ENCODE data around the gene C16orf46.
"Not testable (repeated sequence)": the region's sequence is repeated elsewhere in the genome, so short reads cannot be mapped to it uniquely, and the experiment has no call there.

The C16orf46 gene, protein sequence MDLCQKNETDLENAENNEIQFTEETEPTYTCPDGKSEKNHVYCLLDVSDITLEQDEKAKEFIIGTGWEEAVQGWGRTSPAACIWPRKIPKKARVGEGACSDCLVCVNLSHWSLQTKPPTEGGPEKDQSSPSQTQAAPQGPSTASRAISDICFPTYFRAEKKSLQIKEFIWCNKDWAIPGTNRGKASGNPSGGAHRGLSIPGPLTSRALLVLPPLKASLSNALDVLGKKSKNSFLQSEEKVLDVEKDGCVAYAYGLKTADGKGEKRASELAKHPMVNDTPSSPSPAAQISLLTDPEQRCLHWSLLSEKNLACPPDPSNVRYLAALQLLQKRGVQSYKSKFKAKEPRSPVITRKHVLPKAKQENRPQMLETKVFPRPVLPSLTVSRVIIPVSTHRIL

DNA sequence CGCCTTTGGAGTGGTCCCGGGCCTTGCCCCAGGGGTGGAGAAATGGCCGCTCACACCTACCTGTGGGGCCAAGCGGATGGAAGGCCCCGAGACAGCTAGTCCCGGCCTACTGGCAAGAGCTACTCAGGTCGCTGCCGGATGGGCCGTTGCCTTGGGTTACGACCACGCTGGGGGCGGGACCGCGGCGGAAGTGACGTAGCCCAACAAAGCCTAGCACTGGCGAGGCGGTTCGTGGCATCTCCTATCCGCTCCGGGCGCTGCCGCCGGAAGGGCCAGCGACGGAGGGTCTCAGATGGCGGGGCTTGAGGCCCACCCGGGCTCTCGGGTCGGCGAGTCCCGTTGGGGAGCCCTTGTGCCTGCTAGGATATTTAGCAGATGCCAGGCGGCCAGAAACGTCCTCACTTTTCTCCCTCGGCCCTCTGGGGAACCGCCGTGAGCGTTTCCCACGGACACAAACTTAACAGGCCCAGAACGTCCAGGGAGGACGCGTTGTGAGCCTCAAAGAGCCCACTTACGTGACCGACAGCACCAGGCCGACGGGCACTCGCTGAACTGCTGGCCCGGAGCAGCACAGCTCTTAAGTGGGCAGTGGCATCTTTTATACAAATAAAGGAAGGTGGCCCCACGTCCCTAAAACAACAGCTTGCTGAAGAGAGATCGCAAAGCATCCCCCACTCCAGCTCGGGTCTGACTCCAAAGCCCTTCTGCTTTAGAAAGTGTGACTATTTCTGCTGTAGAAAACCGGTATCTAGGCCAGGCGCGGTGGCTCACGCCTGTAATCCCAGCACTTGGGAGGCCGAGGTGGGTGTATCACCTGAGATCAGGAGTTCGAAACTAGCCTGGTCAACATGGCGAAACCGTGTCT is at the start of gene C16orf46:
Gene C16orf46, minus strand, starts transcription at position 163 of the 865 bp plus-strand sequence. CDS start 13,283 bp downstream, outside the sequence.
- DNase-seq, result peak; percentile 98

DNA sequence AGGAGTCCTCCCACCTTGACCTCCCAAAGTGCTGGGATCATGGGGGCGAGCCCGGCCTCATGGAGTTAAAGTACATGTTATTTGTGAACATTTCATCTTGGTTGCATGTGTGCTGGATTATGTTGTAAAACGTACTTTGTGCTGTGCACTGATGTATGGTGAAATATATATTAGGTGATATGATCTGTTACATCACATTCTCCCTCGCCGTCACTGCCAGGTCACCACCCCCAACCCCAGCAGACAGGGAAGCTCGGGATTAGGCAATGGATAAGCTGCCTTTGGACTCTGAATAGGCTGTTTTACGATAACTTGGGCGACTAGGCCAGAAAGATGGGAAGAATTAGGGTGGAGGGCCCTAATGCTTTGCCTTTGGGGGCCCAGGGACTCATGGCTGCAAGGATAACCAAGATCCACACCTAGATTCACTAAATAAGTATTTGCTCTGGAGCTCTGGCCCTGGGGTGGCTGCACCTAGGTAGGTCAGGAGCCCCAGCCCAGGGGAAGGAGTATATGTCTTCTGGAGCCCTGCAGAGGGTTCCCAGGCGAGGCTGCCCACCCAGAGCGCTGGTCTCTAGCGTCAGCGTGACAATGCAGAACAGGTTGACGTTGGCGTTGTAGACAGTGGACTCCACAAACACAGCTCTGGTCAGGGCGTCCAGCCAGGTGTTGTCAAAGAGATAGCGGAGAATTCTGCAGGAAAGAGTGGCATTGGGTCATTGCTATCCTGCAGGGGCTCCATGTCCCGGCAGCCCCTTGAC is 46.2 kb upstream of the C16orf46 start:
- DNase-seq, result no peak

DNA sequence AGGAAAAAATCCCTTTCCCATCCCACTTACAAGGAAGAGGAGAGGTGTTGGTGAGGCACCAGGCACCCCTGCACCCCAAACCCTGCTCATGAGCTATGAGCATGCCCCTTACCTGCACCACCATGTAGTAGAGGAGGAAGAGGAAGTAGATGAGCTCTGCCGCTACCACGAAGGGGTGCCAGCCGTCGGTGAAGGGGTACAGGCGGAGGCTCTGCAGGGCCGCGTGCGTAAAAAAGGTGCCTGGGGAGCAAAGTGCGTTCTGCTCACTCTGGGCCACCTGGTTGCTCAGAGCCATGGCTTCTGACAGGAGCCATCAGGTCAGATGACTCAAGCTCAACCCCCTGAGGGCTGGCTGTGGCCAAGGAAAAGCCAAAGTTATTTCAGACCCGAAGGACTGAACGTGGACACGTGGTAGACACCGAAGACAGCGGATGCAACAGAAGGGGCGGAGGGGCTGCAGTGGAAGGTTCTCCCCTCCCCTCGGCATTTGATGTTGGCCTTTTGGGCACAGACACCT is 44.5 kb upstream of the C16orf46 start:
- no peak for DNase-seq

DNA sequence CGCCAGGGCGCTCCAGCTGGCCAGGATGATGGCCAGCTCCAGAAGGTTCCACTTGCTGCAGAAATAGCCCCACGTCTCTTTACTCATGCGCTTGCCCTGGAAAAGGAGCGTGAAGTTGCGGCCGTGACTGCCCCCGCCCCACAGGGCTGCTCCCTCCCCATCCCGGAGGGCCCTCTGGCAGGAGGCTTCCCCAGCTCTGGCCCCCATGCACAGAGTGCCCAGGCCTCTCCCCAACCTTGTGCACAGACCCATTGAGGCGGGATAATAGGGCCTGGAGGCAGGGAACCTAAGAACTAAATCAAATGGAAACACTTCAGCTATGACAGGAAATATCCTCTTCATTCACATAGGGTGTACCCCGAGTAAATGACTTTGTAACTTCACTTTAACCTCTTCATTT is 40.4 kb upstream of the C16orf46 start:
- DNase-seq, result no peak

DNA sequence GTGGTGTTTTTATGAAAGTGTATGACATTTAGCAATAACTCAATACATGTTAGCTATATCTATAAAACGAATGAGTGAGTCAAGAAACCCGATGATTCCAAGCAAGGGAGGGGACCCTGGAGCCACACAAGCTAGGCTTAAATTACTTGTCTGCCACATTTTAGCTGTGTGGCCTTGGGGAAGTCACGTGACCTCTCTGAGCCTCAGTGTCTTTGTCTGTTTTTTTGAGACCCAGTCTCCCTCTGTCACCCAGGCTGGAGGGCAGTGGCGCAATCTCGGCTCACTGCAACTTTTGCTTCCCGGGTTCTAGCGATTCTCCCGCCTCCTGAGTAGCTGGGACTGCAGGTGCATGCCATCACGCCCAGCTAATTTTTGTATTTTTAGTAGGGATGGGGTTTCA is 39.2 kb upstream of the C16orf46 start:
- DNase-seq, result no peak

DNA sequence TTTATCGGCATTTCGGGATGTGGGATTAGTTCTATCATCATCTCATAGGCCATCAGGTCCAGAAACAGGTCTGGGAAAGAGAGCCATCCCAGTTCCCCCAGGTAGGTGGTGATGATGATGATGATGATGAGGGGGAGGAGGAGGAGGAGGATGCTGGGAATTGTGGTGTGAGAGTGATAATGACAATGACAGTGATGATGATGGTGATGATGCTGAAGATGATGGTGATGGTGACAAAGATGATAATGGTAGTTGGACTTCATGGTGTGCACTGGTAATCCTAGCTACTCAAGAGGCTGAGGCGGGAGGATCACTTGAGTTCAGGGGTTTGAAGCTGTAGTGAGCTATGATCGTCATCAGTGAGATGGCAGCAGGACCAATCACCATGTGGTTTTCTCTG is 35.4 kb upstream of the C16orf46 start:
- no peak for DNase-seq

DNA sequence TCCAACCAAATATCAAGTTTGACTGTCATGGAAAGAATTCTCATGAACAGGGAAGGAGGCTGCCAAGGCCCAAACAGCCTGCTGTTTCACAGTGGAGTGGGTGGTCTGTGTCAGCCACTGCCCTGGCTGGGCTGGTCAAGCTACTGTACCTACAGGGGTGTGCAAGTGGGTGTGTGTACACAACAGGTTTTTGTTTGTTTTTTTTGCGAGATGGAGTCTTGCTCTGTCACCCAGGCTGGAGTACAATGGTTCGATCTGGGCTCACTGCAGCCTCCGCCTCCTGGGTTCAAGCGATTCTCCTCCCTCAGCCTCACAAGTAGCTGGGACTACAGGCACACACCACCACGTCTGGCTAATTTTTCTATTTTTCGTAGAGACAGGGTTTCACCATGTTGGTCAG is 32.2 kb upstream of the C16orf46 start:
- DNase-seq, result not testable (repeated sequence)

DNA sequence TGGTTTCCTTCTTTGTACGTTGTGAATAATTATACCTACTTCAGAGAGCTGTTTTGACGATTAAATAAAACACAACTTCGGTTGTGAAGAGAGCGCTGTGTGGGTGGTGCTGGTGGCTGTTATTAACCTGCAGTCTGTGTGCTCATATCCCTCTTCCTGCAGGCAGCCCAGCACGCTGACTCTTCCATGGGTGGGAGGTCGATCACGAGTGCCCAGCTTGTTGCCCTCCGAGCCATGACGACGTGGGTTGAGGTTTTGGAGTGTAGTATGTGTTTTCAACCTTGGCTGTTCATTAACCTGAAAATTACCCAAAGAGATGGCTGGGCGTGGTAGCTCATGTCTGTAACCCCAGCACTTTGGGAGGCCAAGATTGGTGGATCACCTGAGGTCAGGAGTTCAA is 30.5 kb upstream of the C16orf46 start:
- no peak for DNase-seq

DNA sequence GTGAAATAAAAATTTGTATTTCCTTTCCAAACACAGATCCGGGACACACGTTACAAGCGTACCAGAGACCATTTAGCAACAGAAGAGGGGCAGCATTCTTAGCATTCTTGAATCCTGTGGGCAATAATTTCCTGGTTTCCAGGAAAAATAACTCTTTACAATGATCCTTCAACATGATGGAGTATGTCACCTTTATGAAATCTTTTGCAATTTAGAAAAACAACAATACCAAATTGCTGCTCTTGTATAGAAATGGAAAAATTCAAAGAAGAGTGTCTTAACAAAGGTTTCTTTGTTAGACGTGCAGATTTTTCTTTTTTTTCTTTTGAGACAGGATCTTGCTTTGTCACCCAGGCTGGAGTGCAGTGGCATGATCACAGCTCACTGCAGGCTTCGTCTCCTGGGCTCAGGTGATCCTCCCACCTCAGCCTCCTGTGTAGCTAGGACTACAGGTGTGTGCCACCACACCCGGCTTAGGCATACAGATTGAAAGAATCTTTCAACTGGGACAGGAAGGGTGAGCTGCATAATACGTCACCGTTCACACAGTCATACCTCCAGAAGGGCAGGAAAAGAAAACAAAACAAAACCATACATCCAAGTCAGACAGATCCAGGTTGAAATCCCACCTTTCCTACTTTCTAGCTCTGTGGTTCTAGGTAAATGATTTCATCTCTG is 29.9 kb upstream of the C16orf46 start:
- DNase-seq, result no peak

DNA sequence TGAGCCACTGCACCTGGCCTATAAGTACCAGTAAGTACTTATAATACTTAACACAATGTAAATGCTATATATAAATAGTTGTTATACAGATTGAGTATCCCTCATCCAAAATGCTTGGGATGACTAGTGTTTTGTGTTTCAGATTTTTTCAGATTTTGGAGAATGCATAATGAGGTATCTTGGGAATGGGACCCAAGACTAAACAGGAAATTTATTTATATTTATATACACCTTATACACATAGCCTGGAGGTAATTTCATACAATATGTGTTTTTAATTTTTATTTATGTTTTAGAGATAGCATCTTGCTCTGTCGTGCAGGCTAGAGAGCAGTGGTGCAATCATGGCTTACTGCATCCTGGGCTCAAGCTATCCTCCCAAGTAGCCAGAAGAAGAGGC is 28.9 kb upstream of the C16orf46 start:
- DNase-seq, result no peak

DNA sequence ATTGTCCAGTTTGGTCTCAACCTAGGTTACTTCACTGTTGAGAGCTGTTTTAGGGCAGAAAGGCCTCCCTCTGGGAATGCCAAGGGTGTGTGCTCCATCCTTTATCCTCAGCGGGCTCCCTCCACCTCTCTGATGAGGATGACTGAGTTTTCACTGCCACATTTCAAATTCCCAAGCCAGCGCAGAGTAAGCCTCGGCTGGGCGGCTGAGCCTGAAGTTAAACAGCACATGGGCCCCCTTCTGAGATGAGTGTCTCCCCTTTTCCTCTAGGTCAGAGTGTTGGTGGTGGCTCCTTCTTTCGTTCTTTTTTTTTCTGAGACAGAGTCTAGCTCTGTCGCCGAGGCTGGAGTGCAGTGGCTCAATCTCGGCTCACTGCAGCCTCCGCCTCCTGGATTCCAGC is 24.7 kb upstream of the C16orf46 start:
- no peak for DNase-seq

DNA sequence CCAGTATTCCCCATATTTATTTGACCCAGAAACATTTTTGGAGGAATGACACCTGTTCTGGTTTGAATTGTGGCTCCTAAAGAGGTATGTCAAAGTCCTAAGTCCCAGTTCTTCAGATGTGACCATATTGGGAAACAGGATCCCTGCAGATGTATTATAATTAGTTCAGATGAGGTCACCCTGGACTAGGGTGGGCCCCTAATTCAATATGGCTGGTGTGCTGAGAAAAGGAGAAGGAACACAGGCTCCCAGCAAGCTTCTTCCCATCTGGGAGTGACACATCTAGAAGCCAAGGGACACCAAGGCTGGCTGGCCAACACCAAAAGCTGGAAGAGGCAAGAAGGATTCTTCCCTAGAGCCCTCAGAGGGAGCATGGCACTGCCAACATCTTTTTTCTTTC is 22.9 kb upstream of the C16orf46 start:
- no peak for DNase-seq

DNA sequence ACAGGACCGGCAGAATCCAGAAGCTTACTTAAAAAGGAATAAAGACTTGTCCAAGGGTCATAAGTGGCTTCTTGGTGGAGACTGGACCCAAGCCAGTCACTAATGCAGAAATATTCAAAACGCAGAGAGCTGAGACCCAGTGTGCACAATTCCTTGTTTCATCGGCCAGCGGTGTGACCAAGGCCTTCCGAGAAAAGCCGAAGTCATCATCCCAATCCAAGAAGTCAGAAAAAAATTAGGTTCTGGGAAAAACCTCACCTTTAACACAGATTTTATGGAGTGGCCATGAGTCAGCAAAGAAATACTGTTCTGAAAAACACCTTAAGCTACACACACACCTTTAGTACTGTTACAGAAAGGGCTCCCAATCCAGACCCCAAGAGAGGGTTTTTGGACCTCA is 20.2 kb upstream of the C16orf46 start:
- no peak for DNase-seq

DNA sequence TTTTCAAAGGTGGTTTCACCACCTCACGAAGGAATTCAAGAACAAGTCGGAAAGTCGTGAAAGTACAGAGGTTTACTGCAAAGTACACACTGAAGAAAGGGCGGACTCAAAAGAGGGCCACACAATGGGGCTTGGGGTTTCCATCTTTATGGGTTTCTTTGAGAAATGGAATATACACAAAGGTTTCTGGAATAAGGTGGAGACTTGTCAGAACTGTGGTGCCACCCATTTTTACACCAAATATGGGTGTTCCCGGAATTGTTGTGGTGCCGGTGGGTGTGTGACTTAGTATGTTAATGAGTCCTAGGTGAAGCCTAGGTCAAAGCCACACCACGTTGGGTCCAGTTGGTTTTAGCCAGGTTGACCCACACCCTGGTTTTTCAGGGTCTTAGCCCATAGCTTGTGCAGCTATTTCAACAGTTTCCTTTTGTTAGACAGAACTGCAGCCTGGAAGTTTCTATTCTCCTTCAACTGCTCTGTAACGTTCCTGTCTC is 19.7 kb upstream of the C16orf46 start:
- no peak for DNase-seq

DNA sequence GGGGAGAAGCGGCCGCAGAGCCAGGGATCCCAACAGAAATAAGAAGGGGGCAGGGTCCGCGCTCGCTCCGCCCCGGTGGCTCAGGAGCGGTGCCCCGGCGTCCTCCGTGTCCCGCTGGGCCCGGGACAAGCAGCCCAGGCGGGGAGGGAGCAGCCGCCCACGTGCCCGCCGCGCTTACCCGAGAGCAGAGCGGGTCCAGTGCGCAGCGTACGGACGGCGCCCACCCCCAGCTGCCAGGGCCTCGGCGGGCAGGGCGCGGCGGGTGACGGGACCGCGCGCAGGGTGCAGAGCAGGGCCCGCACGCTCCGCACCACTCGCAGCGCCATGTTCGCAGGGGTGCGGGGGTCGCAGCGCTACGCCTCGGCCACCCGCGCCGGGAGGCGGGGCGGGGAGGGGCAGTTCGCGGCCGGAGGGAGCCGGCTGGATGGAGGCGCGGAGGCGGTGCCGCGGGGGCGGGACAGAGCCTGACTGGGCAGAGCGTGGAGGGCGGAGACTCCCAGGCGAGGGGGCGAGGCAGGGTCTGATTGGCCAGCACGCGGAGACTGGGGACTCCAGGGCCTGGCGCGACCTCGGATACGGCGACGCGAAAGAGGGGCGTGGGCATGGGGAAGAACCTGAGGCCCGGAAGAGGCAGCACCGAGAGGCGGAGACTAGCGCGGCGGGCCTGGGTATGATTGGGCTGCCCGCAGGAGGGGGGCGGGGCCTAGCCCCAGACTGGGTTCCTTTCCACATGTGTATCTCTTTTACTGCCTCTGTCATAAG is 19.1 kb upstream of the C16orf46 start, which contains the start of gene GCSH:
Gene GCSH, minus strand, starts transcription at position 443 of the 762 bp plus-strand sequence. Its CDS starts 117 bp downstream, at position 326.
- DNase-seq, result peak; percentile 99

DNA sequence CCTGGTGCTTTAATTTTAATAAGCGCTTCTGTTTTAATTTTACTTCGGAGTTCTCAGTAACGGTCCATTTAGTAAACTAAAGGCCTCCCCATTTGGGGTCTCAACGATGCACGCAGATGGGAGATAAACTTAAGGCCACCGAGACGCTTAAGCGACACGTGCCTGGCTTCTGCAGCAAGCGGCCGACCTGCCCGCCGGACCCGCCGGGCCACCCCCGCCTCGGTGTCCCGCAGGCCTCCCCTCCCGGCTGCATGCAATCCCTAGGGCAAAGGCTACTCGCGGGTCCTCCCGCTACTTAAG is 18.6 kb upstream of the C16orf46 start:
- no peak for DNase-seq

DNA sequence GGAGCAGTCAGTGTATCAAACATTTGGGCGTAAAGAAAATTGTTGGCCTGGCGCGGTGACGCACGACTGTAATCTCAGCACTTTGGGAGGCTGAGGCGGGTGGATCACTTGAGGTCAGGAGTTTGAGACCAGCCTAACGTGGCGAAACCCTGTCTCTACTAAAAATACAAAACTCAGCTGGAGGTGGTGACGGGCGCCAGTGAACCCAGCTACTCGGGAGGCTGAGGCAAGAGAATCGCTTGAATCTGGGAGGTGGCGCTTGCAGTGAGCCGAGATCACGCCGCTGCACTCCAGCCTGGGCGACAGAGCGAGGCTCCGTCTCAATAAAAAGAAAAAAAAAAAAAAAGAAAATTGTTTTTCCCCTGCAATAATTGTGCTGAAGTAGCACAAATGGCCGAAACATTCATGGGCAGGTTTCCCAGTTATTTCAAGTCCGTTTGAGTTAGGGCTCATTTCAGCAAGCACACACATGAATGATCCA is 17.8 kb upstream of the C16orf46 start:
- DNase-seq, result no peak

DNA sequence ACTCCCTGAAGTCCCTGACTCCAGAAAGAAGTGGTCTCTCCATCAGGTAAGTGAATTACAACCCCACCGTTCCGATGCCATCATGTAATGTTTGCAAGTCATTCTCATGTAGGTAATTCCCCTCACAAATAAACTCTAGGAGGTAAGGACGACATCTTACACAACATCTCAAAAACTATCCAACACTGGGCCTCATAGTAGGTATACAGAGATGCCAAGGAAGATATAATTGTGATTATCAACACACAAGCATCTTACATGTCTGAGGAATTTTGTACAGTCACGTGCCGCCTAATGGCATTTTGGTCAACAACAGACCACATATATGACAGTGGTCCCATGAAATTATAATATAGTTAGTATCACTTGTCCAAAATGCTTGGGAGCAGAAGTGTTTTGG is 11.8 kb upstream of the C16orf46 start:
- DNase-seq, result no peak

DNA sequence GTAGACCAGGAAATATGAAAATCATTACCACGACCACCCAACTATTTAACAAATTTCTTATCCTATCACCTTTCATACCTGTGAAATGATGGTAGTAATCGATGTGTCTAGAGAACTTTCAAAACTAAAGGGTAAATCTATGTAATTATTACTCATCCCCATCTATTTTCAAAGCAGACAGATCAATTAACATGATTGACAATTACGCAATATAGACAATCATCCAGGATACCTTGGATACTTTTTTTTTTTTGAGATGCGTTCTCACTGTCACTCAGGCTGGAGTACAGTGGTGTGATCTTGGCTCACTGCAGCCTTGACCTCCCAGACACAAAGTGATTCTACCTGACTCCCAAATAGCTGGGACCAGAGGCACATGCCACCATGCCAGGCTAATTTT is 4.0 kb upstream of the C16orf46 start:
- no peak for DNase-seq

DNA sequence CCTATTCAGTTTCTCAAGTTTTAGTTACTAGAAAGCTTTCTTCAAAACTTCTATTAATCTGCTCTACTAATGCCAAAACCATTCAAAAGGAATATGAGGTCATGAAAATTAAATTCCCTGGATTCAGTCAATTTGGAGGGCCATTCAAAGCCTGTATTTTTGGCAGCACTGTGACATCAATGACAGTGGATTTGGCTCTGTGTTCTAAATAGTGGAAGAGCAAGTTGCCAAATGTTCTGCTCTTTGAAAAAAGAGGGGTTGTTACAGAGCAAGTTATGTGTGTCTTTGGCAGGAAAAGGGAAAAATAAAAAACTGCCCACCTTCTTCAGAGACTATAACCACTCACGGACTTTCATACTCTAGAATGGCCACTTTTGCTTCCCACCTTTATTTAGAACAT is 3.2 kb upstream of the C16orf46 start:
- DNase-seq, result no peak

DNA sequence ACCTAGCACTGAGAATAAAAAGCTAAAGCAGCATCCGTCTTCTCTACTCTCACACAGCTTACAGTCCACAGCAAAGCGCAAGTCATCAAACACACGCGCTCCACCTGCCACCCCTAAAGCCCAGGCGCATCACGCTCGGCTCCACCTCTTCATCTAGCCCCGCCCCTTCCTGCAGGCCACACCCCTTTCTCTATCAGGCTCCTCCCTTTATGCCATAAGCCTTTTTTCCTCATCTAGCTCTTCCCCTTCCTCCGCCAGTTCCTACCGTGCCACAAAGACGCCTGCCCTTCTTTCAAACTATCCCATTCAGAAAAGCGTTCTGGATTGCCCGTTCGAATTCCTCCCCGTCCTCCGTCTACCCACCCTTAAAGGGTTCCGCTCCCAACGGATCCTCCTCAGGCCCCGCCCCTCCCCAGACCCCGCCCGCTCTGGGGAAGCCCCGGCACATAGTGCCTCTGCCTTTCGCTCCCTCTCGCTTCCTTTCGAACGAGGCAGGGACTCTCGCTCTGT is 417 bp downstream of the C16orf46 start:
- peak; percentile 94 for DNase-seq
